Stimulated activated CD8-positive, alpha-beta memory T cell treated with anti-CD3 and anti-CD28 coated beads, Interleukin-2, amount 100 ng/mL, for 1 hour (primary cell): Measurements from ENCODE around the gene ZNF888.
"Not testable (repeated sequence)": the region's sequence is repeated elsewhere in the genome, so short reads cannot be mapped to it uniquely, and the experiment has no call there.

ENCODE experiments used
- DNase-seq, 2 donors: peaks; one replicate each; pipeline ENCODE4 v3.0.0-alpha.2; 2020; ENCODE audit warnings: low read depth in 2 of 2

The ZNF888 gene

GRCh38 chr19:52941941-52942385 lies 18.7 kb upstream of the ZNF888 start:
- no peak for DNase-seq

- not testable (repeated sequence) for DNase-seq
These were observed 18.3 kb upstream of the ZNF888 start for GRCh38 chr19:52941523-52941922.

- not testable (repeated sequence) for DNase-seq
These were observed 17.7 kb upstream of the ZNF888 start for GRCh38 chr19:52940905-52941304.

- DNase-seq = no peak
These were observed 15.5 kb upstream of the ZNF888 start for GRCh38 chr19:52938761-52939160.

DNA sequence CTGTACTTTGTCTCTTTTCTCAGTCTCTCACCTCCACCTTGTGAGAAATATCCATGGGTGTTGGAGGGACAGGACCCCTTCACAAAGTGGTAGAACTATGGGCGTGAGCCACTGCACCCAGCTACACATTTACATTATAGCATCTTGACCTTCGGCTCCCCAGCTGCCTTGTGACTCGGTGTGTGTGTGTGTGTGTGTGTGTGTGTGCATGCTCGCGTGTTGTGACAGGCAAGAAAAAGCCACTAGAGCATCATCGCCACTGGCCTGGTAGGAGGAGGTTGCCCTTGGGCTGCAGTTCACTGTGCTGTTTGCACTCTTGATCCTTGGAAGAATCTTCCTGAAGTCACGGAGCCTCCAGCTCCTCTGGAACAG lies 13.7 kb upstream of the ZNF888 start:
- no peak for DNase-seq

DNA sequence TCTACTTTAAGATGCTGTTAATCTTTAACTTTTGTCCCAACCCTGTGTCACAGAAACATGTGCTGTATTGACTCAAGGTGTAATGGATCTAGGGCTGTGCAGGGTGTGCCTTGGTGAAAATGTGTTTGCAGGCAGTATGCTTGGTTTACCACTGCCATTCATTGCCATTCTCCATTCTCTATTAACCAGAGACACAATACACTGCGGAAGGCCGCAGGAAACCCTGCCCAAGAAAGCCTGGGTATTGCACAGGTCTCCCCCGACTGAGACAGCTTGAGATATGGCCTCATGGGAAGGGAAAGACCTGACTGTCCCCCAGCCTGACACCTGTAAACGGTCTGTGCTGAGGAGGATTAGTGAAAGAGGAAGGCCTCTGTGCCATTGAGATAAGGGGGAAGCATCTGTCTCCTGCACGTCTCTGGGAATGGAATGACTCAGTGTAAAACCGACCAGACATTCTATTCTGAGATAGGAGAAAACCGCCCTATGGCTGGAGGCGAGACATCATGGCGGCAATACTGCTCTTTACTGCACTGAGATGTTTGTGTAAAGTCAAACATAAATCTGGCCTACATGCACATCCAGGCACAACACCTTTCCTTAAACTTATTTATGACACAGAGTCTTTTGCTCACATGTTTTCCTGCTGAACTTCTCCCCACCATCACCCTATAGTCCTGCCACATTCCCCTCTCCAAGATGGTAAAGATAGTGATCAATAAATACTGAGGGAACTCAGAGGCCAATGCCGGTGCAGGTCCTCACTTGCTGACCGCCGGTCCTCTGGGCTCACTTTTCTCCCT lies 13.1 kb upstream of the ZNF888 start:
- no peak for DNase-seq

GRCh38 chr19:52935434-52935833 lies 12.2 kb upstream of the ZNF888 start:
- DNase-seq = no peak

GRCh38 chr19:52924641-52925040 lies 1.4 kb upstream of the ZNF888 start:
- DNase-seq = not testable (repeated sequence)

GRCh38 chr19:52923778-52924593 lies 758 bp upstream of the ZNF888 start:
- DNase-seq = no peak

DNA sequence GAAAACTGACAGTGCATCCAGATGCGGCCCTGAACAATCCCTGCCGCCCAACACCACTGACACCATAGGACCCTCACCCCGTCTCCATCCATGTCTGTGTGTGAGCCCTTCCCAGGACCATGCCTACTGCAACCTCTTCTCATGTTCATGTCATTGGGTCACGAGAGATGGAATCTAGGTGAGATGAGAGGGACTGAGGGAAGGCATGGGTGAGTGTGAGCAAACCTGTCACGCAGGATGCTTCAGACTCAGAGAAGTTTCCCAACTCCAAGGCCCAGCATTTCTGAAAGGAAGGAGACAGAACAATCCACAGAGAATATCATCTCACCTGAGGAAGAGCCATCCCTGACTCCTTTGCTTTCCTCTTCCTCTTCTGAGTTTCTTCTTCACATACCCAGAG lies 5.7 kb downstream of the ZNF888 start:
- no peak for DNase-seq

- DNase-seq = no peak
These were observed 12.6 kb downstream of the ZNF888 start for GRCh38 chr19:52910648-52911047.

DNA sequence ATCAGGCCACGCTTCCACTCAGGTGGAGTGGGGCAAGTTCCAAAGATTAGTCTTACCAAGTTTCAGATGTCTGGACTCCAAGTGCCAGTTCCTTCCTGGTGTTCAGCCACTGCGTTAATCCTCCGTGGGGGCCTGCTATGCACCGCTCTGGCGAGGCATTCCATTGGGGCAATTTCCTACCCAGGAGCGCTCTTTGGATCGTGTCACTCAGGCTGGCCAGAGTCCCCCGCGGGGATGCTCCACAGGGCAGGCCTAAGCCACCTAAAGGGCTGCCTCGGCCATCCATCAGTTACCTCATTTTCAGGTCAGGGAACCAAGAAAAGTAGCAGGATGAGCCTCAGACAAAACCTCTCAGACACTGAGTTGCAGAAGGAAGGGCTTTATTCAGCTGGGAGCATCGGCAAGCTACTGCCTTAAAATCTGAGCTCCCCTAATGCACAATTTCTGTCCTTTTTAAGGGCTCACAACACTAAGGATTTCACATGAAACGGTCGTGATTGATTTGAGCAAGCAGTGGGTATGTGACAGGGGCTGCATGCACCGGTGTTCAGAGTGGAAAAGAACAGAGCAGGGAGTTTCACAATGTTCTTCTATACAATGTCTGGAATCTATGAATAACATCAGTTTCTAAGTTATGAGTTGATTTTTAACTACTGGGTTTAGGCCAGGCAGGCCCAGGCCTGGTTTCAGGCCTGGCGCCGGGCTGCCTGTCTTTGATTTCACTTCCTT lies 19.0 kb downstream of the ZNF888 start:
- not testable (repeated sequence) for DNase-seq

DNA sequence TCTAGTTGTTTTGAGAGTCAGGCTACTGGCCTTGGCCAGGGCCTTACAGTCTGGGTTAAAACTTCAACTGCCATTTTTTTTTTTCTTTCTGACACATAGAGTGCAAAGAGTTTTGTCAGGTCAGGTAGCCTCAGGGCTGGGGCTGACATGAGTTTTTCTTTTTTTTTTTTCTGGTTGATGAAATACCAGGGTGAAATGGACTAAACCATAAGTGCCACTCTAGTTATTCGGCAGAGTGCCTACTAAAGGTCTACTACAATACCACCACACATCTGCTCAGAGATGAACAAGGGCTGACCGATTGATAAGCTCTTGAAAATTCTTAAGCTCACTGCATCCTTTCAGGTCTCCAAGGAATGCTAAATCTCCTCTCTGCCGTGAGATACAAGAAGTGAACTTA lies 21.4 kb downstream of the ZNF888 start:
- no peak for DNase-seq

GRCh38 chr19:52898596-52898995 lies 24.6 kb downstream of the ZNF888 start:
- DNase-seq = not testable (repeated sequence)

GRCh38 chr19:52898101-52898500 lies 25.1 kb downstream of the ZNF888 start:
- no peak for DNase-seq

DNA sequence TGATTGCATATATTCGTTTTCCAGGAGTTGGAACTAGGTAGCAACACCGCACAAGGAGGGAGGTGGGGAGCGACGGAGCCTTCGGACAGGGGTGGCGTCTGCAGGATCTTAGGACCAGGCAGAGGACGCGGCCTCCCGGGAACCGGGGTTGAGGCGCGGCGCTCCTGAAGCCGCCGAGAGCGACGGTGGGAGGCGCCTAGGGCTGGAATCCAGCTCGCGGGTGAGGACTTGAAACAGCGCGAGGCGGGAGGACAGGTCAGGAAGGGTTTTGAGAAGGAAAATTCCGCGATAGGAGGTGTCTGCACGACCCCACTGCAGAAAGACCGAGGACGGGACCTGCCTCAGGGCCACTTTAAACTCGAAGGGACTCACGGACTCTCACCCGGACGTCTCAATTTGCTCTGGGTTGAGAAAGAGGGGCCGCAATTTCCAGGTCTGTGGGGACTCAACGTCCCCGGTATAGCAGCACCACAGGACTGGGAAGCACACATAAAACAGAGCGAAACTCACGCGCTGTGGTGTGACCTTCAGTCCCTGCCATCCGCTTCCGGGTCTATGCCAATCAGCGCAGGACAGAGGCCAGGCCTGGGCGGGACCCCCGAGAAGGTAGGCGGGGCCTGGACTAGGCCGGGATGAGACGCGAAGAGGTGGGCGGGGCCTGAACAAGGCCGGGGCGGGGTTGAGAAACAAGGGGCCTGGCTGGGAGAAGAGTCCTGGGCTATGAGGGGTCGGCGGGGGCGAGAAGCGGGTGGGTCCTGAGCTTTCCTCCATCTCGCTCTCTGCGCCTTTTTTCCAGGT lies 25.9 kb downstream of the ZNF888 start, which contains the start of gene ZNF320:
Gene ZNF320, minus strand, starts transcription at position 498 of the 798 bp plus-strand sequence. CDS start 7,380 bp downstream, outside the sequence.
- DNase-seq = peak; percentile 78 to 81

DNA sequence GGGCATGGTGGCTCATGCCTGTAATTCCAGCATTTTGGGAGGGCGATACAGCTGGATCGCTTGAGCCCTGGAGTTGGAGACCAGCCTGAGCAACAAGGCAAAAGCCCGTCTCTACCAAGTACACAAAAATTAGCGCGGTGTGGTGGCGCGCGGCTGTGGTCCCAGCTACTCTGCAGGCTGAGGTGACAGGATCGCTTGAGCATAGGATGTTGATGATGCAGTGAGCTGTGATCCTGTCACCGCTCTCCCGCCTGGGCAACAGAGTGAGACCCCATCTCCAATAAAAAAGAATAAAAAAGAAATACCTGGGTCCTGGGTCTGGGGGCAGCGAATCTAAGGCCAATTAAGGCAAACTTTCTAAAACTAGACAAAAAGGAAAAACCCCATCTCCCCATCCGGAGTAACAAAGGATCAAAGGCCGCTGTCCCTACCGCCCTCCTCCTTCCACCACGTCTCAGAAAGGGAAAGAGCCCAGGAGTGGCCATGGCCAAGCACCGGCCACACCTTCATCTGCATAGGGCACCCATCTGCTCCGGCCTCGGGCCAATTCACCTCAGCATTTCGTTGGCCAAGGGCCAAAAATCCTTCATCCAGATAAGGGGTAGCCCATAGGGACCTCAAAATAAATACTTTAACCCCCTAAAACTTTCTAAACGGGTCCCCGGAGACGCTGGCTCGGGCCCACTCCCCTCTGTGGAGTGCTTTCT lies 26.6 kb downstream of the ZNF888 start:
- DNase-seq = no peak

DNA sequence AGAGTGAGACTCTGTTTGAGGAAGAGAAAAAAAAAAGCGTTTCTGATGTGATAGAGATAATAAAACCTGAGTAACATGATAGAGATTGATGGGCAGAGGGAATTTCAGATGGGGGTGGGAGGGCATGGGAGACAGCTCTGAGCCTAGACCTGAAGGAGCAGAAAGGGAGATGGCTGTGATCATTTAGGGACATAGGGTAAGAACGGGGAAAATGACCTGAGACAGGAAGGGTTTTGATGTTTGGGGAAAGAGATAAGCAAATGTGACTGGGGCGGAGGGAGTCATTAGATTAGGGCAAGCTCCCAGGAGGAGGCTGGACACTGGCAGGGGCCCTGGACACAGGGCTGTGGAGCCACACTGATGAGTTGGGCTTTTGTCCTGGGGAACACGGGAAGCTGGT lies 31.9 kb downstream of the ZNF888 start:
- no peak for DNase-seq

GRCh38 chr19:52889931-52890330 lies 33.3 kb downstream of the ZNF888 start:
- no peak for DNase-seq

- DNase-seq = no peak
These were observed 34.2 kb downstream of the ZNF888 start for GRCh38 chr19:52889076-52889475.
